GM20000 (cell line): ENCODE data around the gene MED14.
"Not testable (repeated sequence)": the region's sequence is repeated elsewhere in the genome, so short reads cannot be mapped to it uniquely, and the experiment has no call there.

ENCODE experiments used
- DNase-seq: peaks from one replicate; pipeline ENCODE4 v3.0.0; 2012; ENCODE audit warnings: low spot score
- TF ChIP-seq, protein P1 (sequence below): IDR thresholded peaks from 2 replicates; pipeline ENCODE4 v1.5.1; 2012; ENCODE audit warnings: mild to moderate bottlenecking, control low read depth; ENCODE audit errors: extremely low read depth, missing control alignments

MED14 gene

DNA sequence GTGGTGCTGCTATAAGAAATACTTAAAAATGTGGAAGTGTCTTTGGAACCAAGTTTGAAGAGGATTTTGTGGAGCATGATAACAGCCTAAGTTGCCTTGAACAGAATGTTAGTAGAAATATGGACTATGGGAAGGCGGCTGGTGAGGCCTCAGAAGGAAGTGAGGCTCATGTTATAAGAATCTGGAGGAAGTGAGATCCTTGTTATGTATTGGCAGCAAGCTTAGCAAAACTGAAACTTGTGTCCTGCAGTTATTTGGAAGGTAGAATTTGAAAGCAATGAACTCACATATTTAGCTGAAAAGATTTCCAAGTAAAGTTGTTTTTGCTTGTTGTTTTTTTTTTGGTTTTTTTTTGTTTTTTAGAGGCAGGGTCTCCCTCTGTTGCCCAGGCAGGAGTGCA lies 13.6 kb upstream of the MED14 start:
- DNase-seq = no peak
- TF ChIP-seq, protein P1, sequence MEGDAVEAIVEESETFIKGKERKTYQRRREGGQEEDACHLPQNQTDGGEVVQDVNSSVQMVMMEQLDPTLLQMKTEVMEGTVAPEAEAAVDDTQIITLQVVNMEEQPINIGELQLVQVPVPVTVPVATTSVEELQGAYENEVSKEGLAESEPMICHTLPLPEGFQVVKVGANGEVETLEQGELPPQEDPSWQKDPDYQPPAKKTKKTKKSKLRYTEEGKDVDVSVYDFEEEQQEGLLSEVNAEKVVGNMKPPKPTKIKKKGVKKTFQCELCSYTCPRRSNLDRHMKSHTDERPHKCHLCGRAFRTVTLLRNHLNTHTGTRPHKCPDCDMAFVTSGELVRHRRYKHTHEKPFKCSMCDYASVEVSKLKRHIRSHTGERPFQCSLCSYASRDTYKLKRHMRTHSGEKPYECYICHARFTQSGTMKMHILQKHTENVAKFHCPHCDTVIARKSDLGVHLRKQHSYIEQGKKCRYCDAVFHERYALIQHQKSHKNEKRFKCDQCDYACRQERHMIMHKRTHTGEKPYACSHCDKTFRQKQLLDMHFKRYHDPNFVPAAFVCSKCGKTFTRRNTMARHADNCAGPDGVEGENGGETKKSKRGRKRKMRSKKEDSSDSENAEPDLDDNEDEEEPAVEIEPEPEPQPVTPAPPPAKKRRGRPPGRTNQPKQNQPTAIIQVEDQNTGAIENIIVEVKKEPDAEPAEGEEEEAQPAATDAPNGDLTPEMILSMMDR = no peak

DNA sequence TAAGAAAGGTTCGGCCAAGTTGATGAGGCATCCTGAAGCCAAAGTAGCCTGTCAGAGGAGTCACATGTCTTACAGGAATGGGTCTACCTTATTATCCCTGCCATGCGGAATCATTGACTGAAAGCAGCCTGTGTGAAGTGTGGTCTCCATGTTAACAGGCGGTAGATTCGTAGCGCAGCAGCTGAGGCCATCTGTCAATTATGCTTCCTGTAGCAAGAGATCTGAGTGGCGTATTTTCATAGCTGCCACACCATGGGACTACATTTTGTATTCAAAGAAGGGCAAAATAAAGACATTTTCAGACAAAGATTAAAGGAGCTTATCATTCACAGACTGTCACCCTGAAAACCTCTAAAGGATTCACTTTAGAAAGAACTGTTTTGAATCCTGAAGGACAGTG lies 11.2 kb upstream of the MED14 start:
- no peak for DNase-seq
- TF ChIP-seq, protein P1 = no peak

DNA sequence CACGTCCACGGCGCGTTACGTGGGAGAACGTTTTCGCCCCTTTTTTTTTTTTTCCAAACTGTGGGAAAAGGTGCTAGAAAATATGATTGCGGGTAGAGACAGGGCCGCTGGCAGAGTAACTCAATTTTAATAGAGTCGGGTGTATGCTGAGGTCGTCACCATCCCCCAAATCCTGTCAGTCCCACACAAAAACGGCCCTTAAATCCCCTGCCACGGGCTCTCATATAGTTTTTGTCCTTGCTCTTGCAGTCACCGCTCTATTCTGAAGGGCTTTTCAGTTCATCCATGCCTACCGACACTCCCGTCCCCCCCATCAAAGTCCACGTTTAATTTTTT lies 796 bp upstream of the MED14 start:
- no peak for DNase-seq
- TF ChIP-seq, protein P1 = no peak

DNA sequence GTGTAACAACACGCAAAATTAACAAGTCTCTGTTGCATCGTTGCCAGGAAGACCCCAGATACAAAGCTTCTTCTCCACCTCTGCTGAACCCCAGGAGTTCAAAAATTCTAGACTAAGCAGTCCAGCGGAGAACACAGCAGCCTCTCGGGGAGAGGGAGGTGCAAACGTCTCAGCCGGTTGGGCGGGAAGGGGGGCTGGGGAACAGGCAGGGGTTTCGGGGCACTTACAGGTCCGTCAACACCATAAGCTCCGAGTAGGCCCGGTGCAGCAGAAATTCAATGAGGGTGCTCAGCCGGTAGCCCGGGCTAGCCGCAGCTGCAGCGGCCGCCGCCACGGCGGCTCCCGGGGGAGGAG lies 394 bp downstream of the MED14 start:
- no peak for DNase-seq
- TF ChIP-seq, protein P1 = no peak

DNA sequence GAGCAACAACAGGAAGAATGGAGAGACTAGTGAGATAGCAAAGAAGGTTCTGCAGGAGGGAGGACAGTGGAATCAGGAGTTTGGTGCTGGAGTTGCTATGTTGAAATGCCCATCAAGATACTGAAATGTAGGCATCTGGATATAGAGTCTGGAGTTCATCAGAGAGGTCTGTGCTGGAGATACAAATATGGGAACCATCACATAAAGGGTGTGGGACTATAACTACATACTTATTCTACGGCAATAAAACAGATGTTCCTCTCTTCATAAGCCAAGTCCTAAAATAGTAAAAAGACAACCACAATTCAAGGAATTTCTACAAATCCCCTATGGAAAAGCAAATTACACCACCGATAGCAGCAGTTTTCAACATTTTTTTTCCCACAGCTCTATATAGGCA lies 1.6 kb downstream of the MED14 start:
- TF ChIP-seq, protein P1 = no peak
- DNase-seq = no peak

DNA sequence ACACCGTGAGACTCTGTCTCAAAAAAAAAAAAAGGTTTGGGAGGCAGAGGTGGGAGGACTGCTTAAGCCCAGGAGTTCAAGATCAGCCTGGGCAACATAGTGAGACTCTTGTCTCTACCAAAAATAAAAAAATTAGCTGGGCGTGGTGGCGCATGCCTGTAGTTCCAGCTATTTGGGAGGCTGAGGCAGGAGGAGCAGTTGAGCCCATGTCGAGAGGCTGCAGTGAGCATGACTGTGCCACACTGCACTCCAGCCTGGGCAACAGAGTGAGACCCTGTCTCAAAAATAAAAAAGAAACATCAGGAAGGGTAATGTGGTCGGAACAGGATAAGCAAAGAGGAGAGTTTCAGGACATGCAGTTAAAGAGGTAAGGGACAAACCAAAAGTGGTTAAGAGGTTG lies 2.8 kb downstream of the MED14 start:
- not testable (repeated sequence) for DNase-seq

GRCh38 chrX:40729598-40730584 lies 5.5 kb downstream of the MED14 start:
- TF ChIP-seq, protein P1 = no peak
- DNase-seq = no peak
